ENCODE measurements around the gene DNAH10. TPM values are rescaled to one million over a fixed set of nuclear protein-coding genes. Genes with fewer than 3 reads are reported as not detected.

The DNAH10 gene
- total and polyA plus RNA-seq, 10 of the 15 experiments (the other 5 are each of a cell fraction or from before 2014, with no cell fraction given): 0.01 to 0.32 (median 0.06) TPM

- TF ChIP-seq NFXL1 (IDR thresholded peaks at IDR 0.05; ENCODE audit: borderline replicate concordance): no peak
- no peak for TF ChIP-seq CBFB (IDR thresholded peaks at IDR 0.05; ENCODE audit: low read depth)
- no peak for TF ChIP-seq BCLAF1 (IDR thresholded peaks at IDR 0.05)
- TF ChIP-seq EED (IDR thresholded peaks at IDR 0.05; ENCODE audit: low read depth): no peak
- no peak for TF ChIP-seq ZSCAN29 (IDR thresholded peaks at IDR 0.05)
- TF ChIP-seq ZBTB40 (IDR thresholded peaks at IDR 0.05; ENCODE audit: borderline replicate concordance): no peak
- TF ChIP-seq GABPA (IDR thresholded peaks at IDR 0.05; ENCODE audit: low read depth): no peak
Observed at GRCh38 chr12:123763093-123763492, 992 bp downstream of the DNAH10 start (continued).
